DMS53 treated with DMSO at 0.1 percent for 48 hours (cell line): ENCODE data around the gene MRPL50.
A peak's percentile ranks its signal among the peaks of the same experiment; 100 is the strongest.

ENCODE experiments used
- DNase-seq: peaks from one replicate; lab custom pipeline; 2025; ENCODE audit not compliant: unreplicated experiment; lab: John Stamatoyannopoulos, UW

The MRPL50 gene

GRCh38 chr9:101398068-101398929 is at the start of gene MRPL50, which contains the start of gene ZNF189:
Gene MRPL50 (minus strand): TSS chr9:101398618. CDS start chr9:101398592, 26 bp downstream.
Gene ZNF189 (plus strand): TSS chr9:101398851. CDS start chr9:101399157, 306 bp downstream.
- DNase-seq, result peak; percentile 93

GRCh38 chr9:101446732-101447131 is 48.3 kb upstream of the MRPL50 start:
- DNase-seq, result no peak

- DNase-seq, result no peak
Observed at GRCh38 chr9:101445353-101446029, 47.1 kb upstream of the MRPL50 start.

GRCh38 chr9:101443364-101443771 is 45.0 kb upstream of the MRPL50 start:
- no peak for DNase-seq

GRCh38 chr9:101442736-101443135 is 44.3 kb upstream of the MRPL50 start:
- no peak for DNase-seq

- DNase-seq, result no peak
Observed at GRCh38 chr9:101442318-101442717, 43.9 kb upstream of the MRPL50 start.

GRCh38 chr9:101440714-101441230 is 42.4 kb upstream of the MRPL50 start:
- no peak for DNase-seq

GRCh38 chr9:101438523-101438922 is 40.1 kb upstream of the MRPL50 start:
- DNase-seq, result no peak

- DNase-seq, result no peak
Observed at GRCh38 chr9:101437806-101438232, 39.4 kb upstream of the MRPL50 start.

GRCh38 chr9:101435601-101436079 is 37.2 kb upstream of the MRPL50 start, which contains the start of gene ALDOB:
Gene ALDOB (minus strand): TSS chr9:101435774. CDS start chr9:101430887, 4,887 bp downstream.
- no peak for DNase-seq

- DNase-seq, result no peak
Observed at GRCh38 chr9:101434998-101435397, 36.6 kb upstream of the MRPL50 start.

GRCh38 chr9:101433229-101433628 is 34.8 kb upstream of the MRPL50 start:
- DNase-seq, result no peak

- no peak for DNase-seq
Observed at GRCh38 chr9:101432740-101433139, 34.3 kb upstream of the MRPL50 start.

GRCh38 chr9:101432171-101432570 is 33.8 kb upstream of the MRPL50 start:
- no peak for DNase-seq

- no peak for DNase-seq
Observed at GRCh38 chr9:101429736-101430135, 31.3 kb upstream of the MRPL50 start.

GRCh38 chr9:101428909-101429308 is 30.5 kb upstream of the MRPL50 start:
- no peak for DNase-seq

- DNase-seq, result no peak
Observed at GRCh38 chr9:101427957-101428655, 29.7 kb upstream of the MRPL50 start.

GRCh38 chr9:101427358-101427757 is 28.9 kb upstream of the MRPL50 start:
- DNase-seq, result no peak

- DNase-seq, result no peak
Observed at GRCh38 chr9:101421653-101422065, 23.2 kb upstream of the MRPL50 start.

GRCh38 chr9:101419863-101420262 is 21.4 kb upstream of the MRPL50 start:
- DNase-seq, result no peak
